Left ventricle myocardium inferior (tissue), 1 donor: ENCODE measurements around the gene RMND5A. TPM values are rescaled to one million over a fixed set of nuclear protein-coding genes. Genes with fewer than 3 reads are reported as not detected.
A peak's percentile ranks its signal among the peaks of the same experiment; 100 is the strongest.

Source experiments
- DNase-seq: peaks from one replicate; pipeline ENCODE4 v3.0.0-alpha.2; 2020
- H3K27ac ChIP-seq: fragments of 200-600 bp; replicated peaks from 2 replicates; pipeline ENCODE4 v1.8.0; 2021
- H3K27me3 ChIP-seq: fragments of 200-600 bp; 2 replicates; pipeline ENCODE4 v1.8.0; 2021; ENCODE audit warnings: low read depth
- H3K36me3 ChIP-seq: fragments of 200-600 bp; 2 replicates; pipeline ENCODE4 v1.8.0; 2021
- H3K4me1 ChIP-seq: fragments of 200-600 bp; 2 replicates; pipeline ENCODE4 v1.8.0; 2021
- H3K4me3 ChIP-seq: fragments of 200-600 bp; 2 replicates; pipeline ENCODE4 v1.8.0; 2021; ENCODE audit warnings: mild to moderate bottlenecking, moderate library complexity
- H3K9me3 ChIP-seq: fragments of 200-600 bp; replicated peaks from 2 replicates; pipeline ENCODE4 v1.8.0; 2021
- intact Hi-C: fragments of 100-400 bp; cut with micrococcal nuclease; formaldehyde crosslinking; loops from one replicate; pipeline ENCODE4 v1.11.0; 2022
- total RNA-seq: library from RNA; stranded (reverse); fragmentation: NEBNext Ultra II Directional; extraction: Animal tissue kit (Norgen Biotek cat#: 25700); gene quantifications from one replicate; pipeline ENCODE4 v1.2.1, GENCODE V29; 2021
- TF ChIP-seq, protein P1 (sequence below): fragments of 200-600 bp; IDR thresholded peaks from 2 replicates; pipeline ENCODE4 v1.8.0; 2021; ENCODE audit warnings: antibody characterized with exemption, mild to moderate bottlenecking, borderline replicate concordance
- donor health status: DM: no; HTN: yes; CAD: no; lungs with severe emphysema.

Gene RMND5A
- total RNA-seq, 1 donor from 2014 or later = 93.7 TPM

DNA sequence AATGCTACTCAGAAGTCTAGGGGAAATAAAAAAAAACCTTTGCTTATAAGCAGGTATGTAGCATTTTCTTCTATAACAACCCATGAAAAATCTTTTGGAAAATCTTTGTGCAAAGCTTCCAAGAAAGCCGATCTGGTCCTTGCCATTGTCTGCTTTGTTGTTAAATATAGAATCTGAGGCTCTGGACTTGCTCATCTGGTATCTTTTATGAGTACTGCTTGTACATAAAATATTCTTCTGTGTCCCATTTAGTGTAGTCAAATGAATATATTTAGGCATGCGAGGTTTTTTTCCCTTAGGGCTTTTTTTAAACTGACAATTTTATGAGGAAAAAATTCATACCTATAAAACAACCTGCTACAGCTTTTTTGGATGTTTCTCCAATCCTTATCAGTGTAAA is 45.0 kb upstream of the RMND5A start:
- TF ChIP-seq, protein P1, sequence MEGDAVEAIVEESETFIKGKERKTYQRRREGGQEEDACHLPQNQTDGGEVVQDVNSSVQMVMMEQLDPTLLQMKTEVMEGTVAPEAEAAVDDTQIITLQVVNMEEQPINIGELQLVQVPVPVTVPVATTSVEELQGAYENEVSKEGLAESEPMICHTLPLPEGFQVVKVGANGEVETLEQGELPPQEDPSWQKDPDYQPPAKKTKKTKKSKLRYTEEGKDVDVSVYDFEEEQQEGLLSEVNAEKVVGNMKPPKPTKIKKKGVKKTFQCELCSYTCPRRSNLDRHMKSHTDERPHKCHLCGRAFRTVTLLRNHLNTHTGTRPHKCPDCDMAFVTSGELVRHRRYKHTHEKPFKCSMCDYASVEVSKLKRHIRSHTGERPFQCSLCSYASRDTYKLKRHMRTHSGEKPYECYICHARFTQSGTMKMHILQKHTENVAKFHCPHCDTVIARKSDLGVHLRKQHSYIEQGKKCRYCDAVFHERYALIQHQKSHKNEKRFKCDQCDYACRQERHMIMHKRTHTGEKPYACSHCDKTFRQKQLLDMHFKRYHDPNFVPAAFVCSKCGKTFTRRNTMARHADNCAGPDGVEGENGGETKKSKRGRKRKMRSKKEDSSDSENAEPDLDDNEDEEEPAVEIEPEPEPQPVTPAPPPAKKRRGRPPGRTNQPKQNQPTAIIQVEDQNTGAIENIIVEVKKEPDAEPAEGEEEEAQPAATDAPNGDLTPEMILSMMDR = no peak
- Histone ChIP-seq H3K27me3 (no peaks in the 10 kb centered on the region), H3K9me3 (no peaks in the 10 kb centered on the region), H3K4me1 (peaks cover 38% of the 10 kb centered on the region), H3K36me3 (no peaks in the 10 kb centered on the region), H3K4me3 (no peak overlapping the region), H3K27ac (peak overlapping the region; percentile 71)
- intact Hi-C loops = no loop called here
- no peak for DNase-seq

DNA sequence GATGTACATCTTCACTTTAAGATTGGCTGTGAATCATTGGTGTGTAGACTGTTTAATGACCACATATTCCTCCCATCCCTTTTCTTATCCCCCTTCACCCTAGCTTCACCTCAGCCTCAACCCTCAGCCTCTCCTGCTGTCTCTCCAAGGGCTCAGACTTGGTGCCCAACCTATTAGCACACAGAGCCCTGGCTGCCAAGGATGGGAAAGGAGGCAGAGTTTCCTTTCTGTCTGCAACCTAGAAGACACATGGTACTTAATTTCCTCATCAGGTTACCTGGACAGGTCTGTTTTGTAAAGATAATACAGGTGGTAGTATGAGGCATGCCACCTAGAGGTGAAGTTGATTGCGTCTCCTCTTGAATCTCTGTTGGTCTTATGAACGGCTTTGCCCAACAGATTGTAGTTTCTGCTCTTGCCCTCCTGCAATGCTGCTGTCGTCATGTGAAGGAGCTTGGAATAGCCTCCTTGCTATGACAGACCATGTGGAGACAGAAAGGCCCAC is 44.5 kb upstream of the RMND5A start:
- TF ChIP-seq, protein P1 = no peak
- H3K27me3 ChIP-seq = no peaks in the 10 kb centered on the region
- H3K27ac ChIP-seq = peak overlapping the region; percentile 71
- H3K9me3 ChIP-seq = no peaks in the 10 kb centered on the region
- H3K4me3 ChIP-seq = no peak overlapping the region
- no peak for DNase-seq
- no peaks in the 10 kb centered on the region for H3K36me3 ChIP-seq
- intact Hi-C loops = no loop called here
- H3K4me1 ChIP-seq = peaks cover 38% of the 10 kb centered on the region

GRCh38 chr2:86677816-86678215 is 42.3 kb upstream of the RMND5A start:
- intact Hi-C loops = no loop called here
- no peak for DNase-seq
- no peak overlapping the region for H3K27ac ChIP-seq
- no peaks in the 10 kb centered on the region for H3K27me3 ChIP-seq
- no peaks in the 10 kb centered on the region for H3K36me3 ChIP-seq
- no peaks in the 10 kb centered on the region for H3K9me3 ChIP-seq
- H3K4me3 ChIP-seq = no peak overlapping the region
- TF ChIP-seq, protein P1 = no peak
- peaks cover 19% of the 10 kb centered on the region for H3K4me1 ChIP-seq

DNA sequence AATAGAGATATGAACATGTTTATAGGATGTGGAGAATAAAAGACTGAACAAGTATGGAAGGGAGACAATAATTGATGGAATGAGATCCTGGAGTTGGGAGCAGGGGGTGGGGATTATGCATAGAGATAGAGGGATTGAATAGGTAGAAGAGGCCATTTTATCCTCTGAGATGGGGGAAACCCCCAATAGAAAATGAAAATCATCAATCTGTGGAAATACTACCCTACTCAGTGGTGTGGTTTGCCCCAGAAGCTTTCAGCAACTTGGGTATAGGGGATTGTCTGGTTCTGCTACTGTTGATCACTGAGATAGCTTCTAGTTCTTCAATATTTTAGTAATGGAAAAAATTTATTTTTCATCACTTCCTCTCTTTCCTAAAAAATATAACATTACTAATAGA is 41.1 kb upstream of the RMND5A start:
- Histone ChIP-seq H3K36me3 (no peaks in the 10 kb centered on the region), H3K27ac (no peak overlapping the region), H3K27me3 (no peaks in the 10 kb centered on the region), H3K4me1 (peaks cover 16% of the 10 kb centered on the region), H3K4me3 (no peak overlapping the region), H3K9me3 (no peaks in the 10 kb centered on the region)
- TF ChIP-seq, protein P1 = no peak
- DNase-seq = no peak
- intact Hi-C loops = no loop called here

DNA sequence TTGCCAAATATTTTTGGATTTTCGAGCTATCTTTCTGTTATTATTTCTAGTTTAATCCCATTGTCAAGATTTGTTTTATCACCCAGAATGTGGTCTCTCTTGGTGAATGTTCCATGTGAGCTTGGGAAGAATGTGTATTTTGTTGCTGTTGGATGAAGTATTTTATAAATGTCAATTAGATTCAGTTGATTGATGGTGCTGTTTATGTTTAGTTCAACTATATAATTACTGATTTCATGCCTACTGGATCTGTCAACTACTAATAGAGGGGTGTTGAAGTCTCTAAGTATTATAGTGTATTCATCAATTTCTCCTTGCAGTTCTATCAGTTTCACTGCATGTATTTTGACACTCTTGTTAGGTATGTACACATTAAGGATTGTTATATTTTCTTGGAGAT is 34.7 kb upstream of the RMND5A start:
- Histone ChIP-seq H3K9me3 (no peaks in the 10 kb centered on the region), H3K4me3 (no peak overlapping the region), H3K27me3 (no peaks in the 10 kb centered on the region), H3K27ac (no peak overlapping the region), H3K36me3 (no peaks in the 10 kb centered on the region), H3K4me1 (no peaks in the 10 kb centered on the region)
- TF ChIP-seq, protein P1 = no peak
- no peak for DNase-seq
- intact Hi-C loops = no loop called here

GRCh38 chr2:86686460-86686859 is 33.6 kb upstream of the RMND5A start:
- no peaks in the 10 kb centered on the region for H3K9me3 ChIP-seq
- H3K36me3 ChIP-seq = no peaks in the 10 kb centered on the region
- no peaks in the 10 kb centered on the region for H3K4me1 ChIP-seq
- TF ChIP-seq, protein P1 = no peak
- intact Hi-C loops = no loop called here
- no peak for DNase-seq
- H3K27me3 ChIP-seq = no peaks in the 10 kb centered on the region
- no peak overlapping the region for H3K27ac ChIP-seq
- H3K4me3 ChIP-seq = no peak overlapping the region
